Keratinocyte (primary cell): ENCODE data around the gene SCGB1A1. TPM values are rescaled to one million over a fixed set of nuclear protein-coding genes. Genes with fewer than 3 reads are reported as not detected.

Experiments
- DNase-seq: peaks from one replicate; pipeline ENCODE4 v3.0.0-alpha.2; 2011; ENCODE audit warnings: low read depth, missing footprints, low spot score
- FAIRE-seq: peaks from 2 replicates; lab custom pipeline; 2011; peaks lifted over from hg19 to GRCh38; lab: Jason Lieb, UNC
- H2AFZ ChIP-seq: 2 replicates; pipeline ENCODE4 v1.6.0; 2012; ENCODE audit warnings: low read length, control low read depth, inconsistent platforms; ENCODE audit not compliant: control insufficient read depth
- H3K27ac ChIP-seq: 2 replicates; pipeline ENCODE4 v1.5.1; 2011; ENCODE audit warnings: low read length; ENCODE audit not compliant: control insufficient read depth, insufficient read depth
- H3K27me3 ChIP-seq: 3 replicates; pipeline ENCODE4 v1.6.0; 2011; ENCODE audit warnings: low read length; ENCODE audit not compliant: control insufficient read depth, insufficient read depth; ENCODE audit errors: extremely low read depth
- H3K36me3 ChIP-seq, 2 experiments: 2 replicates in 1 of 2; 3 replicates in 1 of 2; pipeline ENCODE4 v1.5.1; 2011; ENCODE audit warnings: low read length in 2 of 2, mild to moderate bottlenecking in 1 of 2; ENCODE audit not compliant: control insufficient read depth in 2 of 2, insufficient read depth in 2 of 2; ENCODE audit errors: extremely low read depth in 1 of 2
- H3K4me1 ChIP-seq: 3 replicates; pipeline ENCODE4 v1.5.1; 2011; ENCODE audit warnings: low read length; ENCODE audit not compliant: control insufficient read depth, insufficient read depth; ENCODE audit errors: extremely low read depth
- H3K4me2 ChIP-seq: 3 replicates; pipeline ENCODE4 v1.6.0; 2011; ENCODE audit warnings: low read depth, low read length; ENCODE audit not compliant: control insufficient read depth, insufficient read depth; ENCODE audit errors: extremely low read depth
- H3K4me3 ChIP-seq, 3 experiments: fragments of 200-600 bp in 1 of 3; sonication (generic) in 1 of 3; 2 replicates in 2 of 3; 3 replicates in 1 of 3; pipeline ENCODE4 v1.5.1; 2011 to 2016; ENCODE audit warnings: low read length in 3 of 3, mild to moderate bottlenecking in 3 of 3, control low read depth in 2 of 3, inconsistent platforms in 1 of 3, low read depth in 1 of 3, mixed read lengths in 1 of 3, mixed run types in 1 of 3, moderate library complexity in 1 of 3; ENCODE audit not compliant: control insufficient read depth in 2 of 3, insufficient read depth in 2 of 3; ENCODE audit errors: extremely low read depth in 1 of 3
- H3K79me2 ChIP-seq: 2 replicates; pipeline ENCODE4 v1.6.0; 2012; ENCODE audit warnings: low read length; ENCODE audit not compliant: control insufficient read depth, insufficient read depth
- H3K9ac ChIP-seq: 3 replicates; pipeline ENCODE4 v1.6.0; 2011; ENCODE audit warnings: low read length; ENCODE audit not compliant: control insufficient read depth, insufficient read depth; ENCODE audit errors: extremely low read depth
- H3K9me1 ChIP-seq: 3 replicates; pipeline ENCODE4 v1.6.0; 2011; ENCODE audit warnings: low read length; ENCODE audit not compliant: control insufficient read depth, insufficient read depth; ENCODE audit errors: extremely low read depth
- H3K9me3 ChIP-seq: 2 replicates; pipeline ENCODE4 v1.5.1; 2012; ENCODE audit warnings: low read depth, low read length; ENCODE audit not compliant: control insufficient read depth
- H4K20me1 ChIP-seq: 3 replicates; pipeline ENCODE4 v1.6.0; 2011; ENCODE audit warnings: low read length; ENCODE audit not compliant: control insufficient read depth, insufficient read depth; ENCODE audit errors: extremely low read depth
- CTCF ChIP-seq, 3 experiments: IDR thresholded peaks in 1 of 3; conservative IDR thresholded peaks in 1 of 3; optimal IDR thresholded peaks in 1 of 3; 2 replicates in 2 of 3; 3 replicates in 1 of 3; pipeline versions ENCODE3 to v1.5.1; 2011; ENCODE audit warnings: low read length in 3 of 3, mild to moderate bottlenecking in 3 of 3, moderate library complexity in 2 of 3, control low read depth in 1 of 3, inconsistent platforms in 1 of 3; ENCODE audit not compliant: insufficient read depth in 2 of 3; ENCODE audit errors: extremely low read depth in 1 of 3
- EZH2 ChIP-seq: IDR thresholded peaks from one replicate; pipeline ENCODE4 v1.6.1; 2012; ENCODE audit warnings: inconsistent platforms, mild to moderate bottlenecking, low read length, moderate library complexity
- dilution Hi-C: fragments of 300-500 bp; cut with MboI; formaldehyde crosslinking; loops from one replicate; pipeline ENCODE4 v1.7.0; 2020; ENCODE audit warnings: low sequenced_read_pairs; ENCODE audit not compliant: extremely low pct_ligation_motif_present
- polyA plus RNA-seq, 5 experiments: library from polyadenylated mRNA; depleted of rRNA in 3 of 5; stranded (reverse) in 3 of 5; stranded (forward) in 1 of 5; unstranded in 1 of 5; fragments of >200 nt; gene quantifications; 1 replicate in 1 of 5; 2 replicates in 3 of 5; 3 replicates in 1 of 5; pipeline versions ENCODE4 v1.2.1 to v1.2.3, GENCODE V29; 2011 to 2012; ENCODE audit warnings: missing spikeins in 2 of 5, low read depth in 1 of 5, low replicate concordance in 1 of 5

Gene SCGB1A1
- polyA plus RNA-seq, 1 donor (not counting 4 experiments of a cell fraction or from before 2014, with no cell fraction given): not detected

- H3K9me1 ChIP-seq: no peaks in the 10 kb centered on the region
- H3K4me3 ChIP-seq: no peak overlapping the region
- no peaks in the 10 kb centered on the region for H3K27me3 ChIP-seq
- no peaks in the 10 kb centered on the region for H3K36me3 ChIP-seq
- no peaks in the 10 kb centered on the region for H3K9me3 ChIP-seq
- no peak overlapping the region for H2AFZ ChIP-seq
- H3K4me1 ChIP-seq: no peaks in the 10 kb centered on the region
- dilution Hi-C loops: no loop called here
- TF ChIP-seq CTCF (optimal IDR thresholded peaks at IDR 0.05 in 1 of 3, IDR thresholded peaks at IDR 0.05 in 1 of 3, conservative IDR thresholded peaks at IDR 0.05 in 1 of 3; ENCODE audit: extremely low read depth in 1 of 3, insufficient read depth in 2 of 3, low read length in 3 of 3) (no peak), EZH2 (no peak)
- no peaks in the 10 kb centered on the region for H3K79me2 ChIP-seq
- no peak overlapping the region for H3K9ac ChIP-seq
- no peaks in the 10 kb centered on the region for H4K20me1 ChIP-seq
- no peak for FAIRE-seq
- no peak overlapping the region for H3K4me2 ChIP-seq
- H3K27ac ChIP-seq: no peak overlapping the region
- no peak for DNase-seq
Observed at GRCh38 chr11:62461740-62462507, 43.1 kb downstream of the SCGB1A1 start.

GRCh38 chr11:62462508-62462892, 43.7 kb downstream of the SCGB1A1 start:
- no peaks in the 10 kb centered on the region for H3K9me3 ChIP-seq
- DNase-seq: no peak
- no peak overlapping the region for H2AFZ ChIP-seq
- dilution Hi-C loops: no loop called here
- H3K27ac ChIP-seq: no peak overlapping the region
- no peak for TF ChIP-seq CTCF (optimal IDR thresholded peaks at IDR 0.05 in 1 of 3, IDR thresholded peaks at IDR 0.05 in 1 of 3, conservative IDR thresholded peaks at IDR 0.05 in 1 of 3; ENCODE audit: extremely low read depth in 1 of 3, insufficient read depth in 2 of 3, low read length in 3 of 3)
- no peak for TF ChIP-seq EZH2
- H3K4me1 ChIP-seq: no peaks in the 10 kb centered on the region
- no peaks in the 10 kb centered on the region for H4K20me1 ChIP-seq
- no peak overlapping the region for H3K4me2 ChIP-seq
- H3K79me2 ChIP-seq: no peaks in the 10 kb centered on the region
- no peak overlapping the region for H3K4me3 ChIP-seq
- no peak overlapping the region for H3K9ac ChIP-seq
- no peaks in the 10 kb centered on the region for H3K36me3 ChIP-seq
- FAIRE-seq: no peak
- H3K27me3 ChIP-seq: no peaks in the 10 kb centered on the region
- no peaks in the 10 kb centered on the region for H3K9me1 ChIP-seq
